Activated CD8-positive, alpha-beta memory T cell treated with anti-CD3 and anti-CD28 coated beads for 48 hours (primary cell): ENCODE measurements around the gene NEK6.

Experiments used
- DNase-seq, 3 experiments: peaks; one replicate each; pipeline ENCODE4 v3.0.0-alpha.2; 2020; ENCODE audit warnings: low read depth in 2 of 3, low spot score in 2 of 3

The NEK6 gene

GRCh38 chr9:124260769-124261603 lies 3.2 kb downstream of the NEK6 start:
- DNase-seq: no peak

- no peak for DNase-seq
Observed at GRCh38 chr9:124261736-124262648, 4.2 kb downstream of the NEK6 start.

GRCh38 chr9:124262649-124262972 lies 4.9 kb downstream of the NEK6 start:
- DNase-seq: no peak

- no peak for DNase-seq
Observed at GRCh38 chr9:124263213-124263612, 5.5 kb downstream of the NEK6 start.

GRCh38 chr9:124263800-124264426 lies 6.2 kb downstream of the NEK6 start:
- DNase-seq: no peak

GRCh38 chr9:124264823-124265233 lies 7.1 kb downstream of the NEK6 start:
- DNase-seq: no peak

GRCh38 chr9:124265551-124265950 lies 7.8 kb downstream of the NEK6 start:
- DNase-seq: no peak

DNA sequence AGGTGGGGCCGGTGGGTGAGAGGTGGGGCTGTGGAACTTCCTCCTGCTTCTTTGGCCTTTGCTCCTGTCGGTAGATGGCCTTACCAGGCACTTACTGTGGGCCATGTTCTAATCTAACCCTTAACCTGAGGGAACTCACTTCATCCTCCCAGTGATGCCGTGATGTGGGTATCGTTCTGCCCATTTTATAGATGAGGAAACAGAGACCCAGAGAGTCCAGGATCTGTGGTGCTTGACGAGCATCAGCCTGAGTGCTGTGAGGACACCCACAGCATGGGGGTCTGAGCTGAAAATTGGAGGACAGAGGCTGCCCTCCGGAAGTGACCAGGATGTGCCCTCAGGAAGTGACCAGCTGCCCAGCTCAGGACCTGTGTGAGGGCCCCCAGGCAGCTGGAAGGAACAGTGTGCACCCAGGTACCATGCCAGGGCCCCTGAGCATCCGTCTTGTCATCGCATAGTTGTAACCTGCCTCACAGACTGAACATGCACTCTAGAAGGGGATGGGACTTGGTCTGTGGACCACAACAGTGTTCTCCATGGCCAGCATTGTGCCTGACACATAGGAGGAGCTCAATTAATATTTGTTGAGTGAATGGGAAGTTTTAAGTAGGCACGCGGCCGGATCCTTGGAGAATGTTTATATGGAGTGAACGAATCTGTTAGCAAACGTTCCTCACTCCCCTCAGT lies 8.5 kb downstream of the NEK6 start:
- DNase-seq: no peak

- DNase-seq: no peak
Observed at GRCh38 chr9:124266826-124267201, 9.1 kb downstream of the NEK6 start.

DNA sequence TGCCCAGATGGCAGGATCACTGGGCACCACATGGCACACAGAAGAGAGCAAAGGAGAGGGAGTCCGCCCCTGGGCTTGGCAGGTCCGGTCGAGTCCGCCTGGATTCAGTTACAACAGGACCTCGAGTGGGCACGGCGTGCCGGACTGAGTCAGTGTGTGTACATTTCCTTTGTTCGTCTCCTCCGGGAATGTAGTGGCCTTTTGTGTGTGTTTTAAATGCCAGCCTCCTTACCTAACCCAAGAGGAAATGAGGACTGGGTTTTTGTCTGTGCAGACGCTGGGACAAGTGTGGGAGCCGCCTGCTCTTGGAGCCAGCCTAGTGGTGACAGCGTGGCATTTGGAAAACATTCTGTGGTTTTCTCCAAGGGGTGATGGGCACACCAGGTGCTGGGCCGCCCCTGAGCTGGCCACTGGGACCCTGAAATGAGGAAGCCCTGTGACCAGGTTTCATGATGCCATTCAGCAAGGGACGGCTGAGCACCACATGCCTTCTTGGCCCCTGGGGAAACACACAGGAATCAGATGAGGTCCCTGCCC lies 9.6 kb downstream of the NEK6 start:
- DNase-seq: no peak

DNA sequence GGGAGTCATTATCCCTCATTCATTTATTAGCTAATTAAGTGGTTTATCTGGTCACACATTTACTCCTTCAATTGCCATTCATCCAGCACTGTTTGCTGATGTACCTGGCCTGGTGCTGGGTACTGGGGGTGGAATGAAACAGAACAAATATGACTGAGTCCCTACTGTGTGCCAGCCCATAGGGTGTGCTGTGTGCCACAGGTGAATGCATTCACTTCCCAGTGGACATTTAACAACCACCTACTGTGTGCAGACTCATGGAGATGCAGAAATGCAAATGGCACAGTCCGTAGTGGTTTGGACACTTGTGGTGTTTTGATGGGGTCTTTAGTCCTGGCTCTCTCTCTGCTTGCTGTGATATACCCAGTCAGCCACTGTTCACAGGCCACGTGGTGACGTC lies 10.5 kb downstream of the NEK6 start:
- no peak for DNase-seq

GRCh38 chr9:124268661-124269060 lies 10.9 kb downstream of the NEK6 start:
- no peak for DNase-seq

DNA sequence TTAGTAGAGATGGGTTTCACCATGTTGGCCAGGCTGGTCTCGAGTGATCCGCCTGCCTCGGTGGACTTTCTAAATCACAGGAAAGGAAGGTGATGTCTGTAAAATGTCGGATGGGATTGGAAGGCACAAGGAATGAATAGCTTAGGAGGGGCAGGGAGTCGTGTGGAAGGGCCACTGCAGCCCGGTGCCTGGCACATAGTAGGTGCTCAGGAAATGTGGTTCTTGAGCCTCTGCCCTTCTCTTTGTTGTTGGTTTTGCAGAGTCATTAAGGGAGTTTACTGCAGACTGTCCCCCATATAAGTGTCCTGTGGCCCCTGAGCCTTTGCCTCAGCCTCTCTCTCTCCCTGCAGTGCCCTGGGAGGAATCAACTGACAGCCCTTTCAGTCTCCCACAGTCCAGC lies 11.8 kb downstream of the NEK6 start:
- no peak for DNase-seq

GRCh38 chr9:124270504-124271335 lies 13.0 kb downstream of the NEK6 start:
- DNase-seq: no peak

DNA sequence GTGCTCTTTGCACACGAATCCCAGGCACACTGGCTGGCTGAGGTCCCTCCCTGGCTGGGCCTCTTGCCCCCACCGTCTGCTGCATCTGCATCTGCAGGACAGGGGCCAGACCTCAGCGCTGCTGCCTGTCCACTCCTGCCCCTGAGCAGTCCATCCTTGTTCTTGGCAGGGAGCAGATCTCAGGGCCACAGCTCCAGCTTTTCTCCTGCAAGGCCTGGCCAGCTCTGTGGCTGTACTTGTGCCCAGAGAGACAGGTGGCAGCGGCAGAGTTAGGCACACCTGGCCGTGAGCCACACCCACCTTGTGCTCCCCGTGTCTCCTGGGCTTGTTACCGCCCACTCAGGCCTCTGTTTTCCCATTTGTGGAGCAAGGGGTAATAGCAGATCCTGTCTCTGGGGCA lies 13.9 kb downstream of the NEK6 start:
- DNase-seq: no peak

- no peak for DNase-seq
Observed at GRCh38 chr9:124272118-124272517, 14.4 kb downstream of the NEK6 start.

DNA sequence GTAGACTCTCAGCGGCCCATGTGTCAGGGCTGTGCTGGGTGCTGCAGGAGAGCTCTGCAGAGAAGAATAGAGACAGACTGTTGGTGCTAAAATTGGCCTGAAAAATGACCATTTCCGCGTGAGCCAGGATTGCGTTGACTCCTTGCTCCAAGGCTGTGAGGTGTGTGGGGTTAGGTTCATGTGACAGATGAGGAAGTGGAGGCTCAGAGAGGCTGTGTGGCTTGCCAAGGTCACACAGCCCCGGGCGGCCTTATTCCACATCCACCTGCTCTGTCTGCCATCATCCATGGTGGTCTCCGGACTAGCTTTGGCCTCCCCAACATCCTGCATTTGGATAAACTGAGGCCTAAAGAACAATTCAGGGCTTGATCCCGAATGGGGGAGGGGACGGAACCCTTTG lies 15.2 kb downstream of the NEK6 start:
- no peak for DNase-seq

- no peak for DNase-seq
Observed at GRCh38 chr9:124273427-124274160, 15.8 kb downstream of the NEK6 start.

GRCh38 chr9:124274226-124274625 lies 16.5 kb downstream of the NEK6 start:
- no peak for DNase-seq

- no peak for DNase-seq
Observed at GRCh38 chr9:124274738-124275137, 17.0 kb downstream of the NEK6 start.
